AG09319 (cell line): ENCODE data around the gene UBE2J2.

Source experiments
- DNase-seq: peaks from one replicate; pipeline ENCODE4 v3.0.0-alpha.2; 2010; ENCODE audit warnings: low read depth; ENCODE audit errors: extremely low read depth
- TF ChIP-seq, protein P1 (sequence below): IDR thresholded peaks from 2 replicates; pipeline ENCODE4 v1.5.1; 2011; ENCODE audit warnings: low read depth, mild to moderate bottlenecking, inconsistent platforms, low read length, moderate library complexity

UBE2J2 gene

DNA sequence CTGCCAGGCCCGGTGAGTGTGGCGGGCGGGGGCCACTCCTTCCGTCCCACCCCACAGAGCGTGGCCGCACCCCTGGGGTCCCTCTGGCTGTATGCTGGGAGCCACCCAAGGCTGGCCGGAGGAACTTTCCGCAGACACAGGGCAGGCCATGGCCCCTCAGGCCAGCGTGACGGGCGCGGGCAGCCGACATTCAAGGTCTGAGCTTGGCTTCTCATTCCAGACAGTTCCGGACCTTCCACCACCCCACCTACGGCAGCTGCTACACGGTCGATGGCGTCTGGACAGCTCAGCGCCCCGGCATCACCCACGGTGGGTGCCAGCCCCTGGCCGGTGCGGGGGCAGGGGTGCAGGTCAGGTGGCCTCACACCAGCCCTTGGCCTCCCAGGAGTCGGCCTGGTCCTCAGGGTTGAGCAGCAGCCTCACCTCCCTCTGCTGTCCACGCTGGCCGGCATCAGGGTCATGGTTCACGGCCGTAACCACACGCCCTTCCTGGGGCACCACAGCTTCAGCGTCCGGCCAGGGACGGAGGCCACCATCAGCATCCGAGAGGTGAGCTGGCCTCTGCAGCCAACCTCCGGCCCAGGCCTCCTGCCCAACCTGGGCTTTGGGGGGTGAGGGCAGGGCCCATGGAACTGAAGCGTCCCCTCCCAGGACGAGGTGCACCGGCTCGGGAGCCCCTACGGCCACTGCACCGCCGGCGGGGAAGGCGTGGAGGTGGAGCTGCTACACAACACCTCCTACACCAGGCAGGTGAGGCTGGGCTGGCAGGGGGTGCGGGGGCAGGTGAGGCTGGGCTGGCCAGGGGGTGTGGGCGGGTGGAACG is 13.8 kb upstream of the UBE2J2 start:
- TF ChIP-seq, protein P1, sequence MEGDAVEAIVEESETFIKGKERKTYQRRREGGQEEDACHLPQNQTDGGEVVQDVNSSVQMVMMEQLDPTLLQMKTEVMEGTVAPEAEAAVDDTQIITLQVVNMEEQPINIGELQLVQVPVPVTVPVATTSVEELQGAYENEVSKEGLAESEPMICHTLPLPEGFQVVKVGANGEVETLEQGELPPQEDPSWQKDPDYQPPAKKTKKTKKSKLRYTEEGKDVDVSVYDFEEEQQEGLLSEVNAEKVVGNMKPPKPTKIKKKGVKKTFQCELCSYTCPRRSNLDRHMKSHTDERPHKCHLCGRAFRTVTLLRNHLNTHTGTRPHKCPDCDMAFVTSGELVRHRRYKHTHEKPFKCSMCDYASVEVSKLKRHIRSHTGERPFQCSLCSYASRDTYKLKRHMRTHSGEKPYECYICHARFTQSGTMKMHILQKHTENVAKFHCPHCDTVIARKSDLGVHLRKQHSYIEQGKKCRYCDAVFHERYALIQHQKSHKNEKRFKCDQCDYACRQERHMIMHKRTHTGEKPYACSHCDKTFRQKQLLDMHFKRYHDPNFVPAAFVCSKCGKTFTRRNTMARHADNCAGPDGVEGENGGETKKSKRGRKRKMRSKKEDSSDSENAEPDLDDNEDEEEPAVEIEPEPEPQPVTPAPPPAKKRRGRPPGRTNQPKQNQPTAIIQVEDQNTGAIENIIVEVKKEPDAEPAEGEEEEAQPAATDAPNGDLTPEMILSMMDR, result no peak
- no peak for DNase-seq

DNA sequence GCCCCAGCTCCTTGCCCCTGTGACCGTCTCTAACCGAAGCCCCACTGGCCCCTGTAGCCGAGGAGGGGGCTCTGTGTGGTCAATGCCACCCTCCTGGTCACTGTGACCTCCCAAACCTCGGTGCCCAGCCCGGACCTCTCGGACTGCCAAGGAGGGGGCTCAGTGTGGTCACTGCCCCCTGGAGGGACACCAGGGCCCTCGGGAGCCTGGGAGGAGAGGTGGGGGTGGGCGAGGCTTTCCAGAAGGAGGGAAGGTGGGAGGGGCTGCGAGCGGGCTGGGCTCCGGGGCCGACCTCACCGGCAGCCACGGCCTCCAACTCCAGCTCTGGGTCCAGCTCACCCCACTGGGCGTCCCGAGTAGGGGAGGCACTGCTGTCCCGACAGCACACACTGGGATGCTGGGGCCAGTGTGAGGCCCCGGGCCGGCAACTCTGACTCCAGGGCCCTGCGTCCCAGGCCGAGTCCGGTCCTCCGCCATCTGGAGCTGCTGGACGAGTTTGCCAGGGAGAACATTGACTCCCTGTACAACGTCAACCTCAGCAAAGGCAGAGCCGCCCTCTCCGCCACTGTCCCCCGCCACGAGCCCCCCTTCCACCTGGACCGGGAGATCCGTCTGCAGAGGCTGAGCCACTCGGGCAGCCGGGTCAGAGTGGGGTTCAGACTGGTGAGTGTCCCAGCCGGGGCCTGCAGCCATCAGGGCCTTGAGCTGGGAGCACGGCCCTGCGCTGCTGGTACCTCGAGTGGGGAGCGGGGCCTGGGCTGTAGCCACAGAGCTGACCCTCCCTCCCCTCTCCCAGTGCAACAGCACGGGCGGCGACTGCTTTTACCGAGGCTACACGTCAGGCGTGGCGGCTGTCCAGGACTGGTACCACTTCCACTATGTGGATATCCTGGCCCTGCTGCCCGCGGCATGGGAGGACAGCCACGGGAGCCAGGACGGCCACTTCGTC is 12.9 kb upstream of the UBE2J2 start:
- TF ChIP-seq, protein P1, result no peak

DNA sequence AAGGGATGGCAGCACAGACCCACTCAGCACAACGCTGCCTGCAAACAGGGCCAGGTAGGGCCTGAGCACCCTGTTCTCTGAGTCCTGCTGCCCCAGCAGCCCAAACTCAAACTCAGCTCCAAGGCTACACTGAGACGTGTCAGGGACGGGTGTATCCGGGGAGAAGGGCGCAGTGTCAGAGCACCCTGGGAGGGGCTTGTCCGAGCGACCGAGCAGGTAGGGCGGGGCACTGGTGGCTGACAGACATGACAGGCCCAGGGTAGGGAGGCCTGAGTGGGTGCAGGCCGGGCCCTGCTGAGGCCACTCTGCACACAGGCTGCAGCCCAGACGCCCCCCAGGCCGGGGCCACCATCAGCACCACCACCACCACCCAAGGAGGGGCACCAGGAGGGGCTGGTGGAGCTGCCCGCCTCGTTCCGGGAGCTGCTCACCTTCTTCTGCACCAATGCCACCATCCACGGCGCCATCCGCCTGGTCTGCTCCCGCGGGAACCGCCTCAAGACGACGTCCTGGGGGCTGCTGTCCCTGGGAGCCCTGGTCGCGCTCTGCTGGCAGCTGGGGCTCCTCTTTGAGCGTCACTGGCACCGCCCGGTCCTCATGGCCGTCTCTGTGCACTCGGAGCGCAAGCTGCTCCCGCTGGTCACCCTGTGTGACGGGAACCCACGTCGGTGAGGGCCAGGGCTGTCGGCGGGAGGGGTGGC is 12.1 kb upstream of the UBE2J2 start:
- no peak for DNase-seq
- TF ChIP-seq, protein P1, result no peak

More for the DNA sequence above, 12.9 kb upstream of the UBE2J2 start:
- no peak for DNase-seq

DNA sequence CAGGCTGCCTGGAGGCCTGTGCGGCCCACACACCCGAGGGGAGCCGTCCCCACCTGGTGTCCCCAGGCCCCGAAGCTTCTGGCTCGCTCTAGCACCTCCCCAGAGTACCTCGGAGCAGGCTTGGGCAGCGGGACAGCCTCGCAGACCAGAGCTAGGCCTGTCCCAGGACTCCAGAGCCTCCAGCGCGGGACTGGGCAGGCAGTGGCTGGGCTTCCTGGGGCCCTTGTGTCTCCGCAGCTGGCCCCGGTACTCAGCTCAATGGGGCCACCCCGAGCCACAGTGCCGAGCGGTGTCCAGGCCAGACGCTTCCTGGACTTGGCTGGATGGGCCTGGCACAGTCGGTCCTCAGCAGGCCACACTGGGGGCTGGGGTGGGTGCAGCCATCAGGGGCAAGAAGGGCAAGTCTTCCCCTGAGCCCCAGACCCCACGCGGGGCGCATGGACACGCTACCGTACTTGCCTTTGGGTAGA is 11.5 kb upstream of the UBE2J2 start:
- TF ChIP-seq, protein P1, result no peak

DNA sequence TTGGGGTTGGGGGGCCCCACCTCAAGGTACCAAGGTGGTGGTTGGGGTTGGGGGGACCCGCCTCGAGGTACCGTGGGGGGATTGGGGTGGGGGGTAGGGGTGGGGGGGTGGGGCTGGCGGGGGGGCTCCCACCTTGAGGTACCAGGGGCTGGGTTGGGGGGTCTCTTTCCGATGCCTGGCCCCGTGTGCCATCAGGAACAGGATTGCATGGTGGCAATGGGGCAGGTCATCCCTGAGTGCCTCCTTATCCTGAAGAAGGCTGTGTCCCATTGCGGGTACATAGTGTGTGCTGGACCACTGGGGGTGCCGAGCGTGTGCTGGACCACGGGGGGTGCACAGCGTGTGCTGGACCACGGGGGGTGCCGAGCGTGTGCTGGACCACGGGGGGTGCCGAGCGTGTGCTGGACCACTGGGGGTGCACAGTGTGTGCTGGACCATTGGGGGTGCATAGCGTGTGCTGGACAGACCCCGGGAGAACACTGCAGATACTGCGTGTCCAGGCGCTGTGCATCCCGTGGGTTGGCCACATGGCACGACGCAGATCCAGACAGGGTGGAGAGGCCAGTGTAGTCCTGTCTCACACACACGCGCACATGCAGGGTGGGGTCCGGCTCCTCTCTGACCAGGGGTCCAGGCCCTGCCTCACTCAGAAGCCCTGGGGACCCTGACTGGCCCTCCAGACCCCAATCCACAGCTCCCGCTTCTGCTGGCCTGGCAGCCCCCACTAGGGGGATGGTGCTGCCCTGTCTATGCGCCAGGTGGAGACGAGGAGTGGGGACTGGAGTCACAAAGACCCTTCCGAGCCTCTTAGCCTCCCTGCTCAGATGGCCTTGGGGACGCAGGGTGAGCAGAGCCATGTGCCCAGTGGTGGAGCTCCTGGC is 10.8 kb upstream of the UBE2J2 start:
- no peak for DNase-seq
- TF ChIP-seq, protein P1, result no peak

More for the DNA sequence above, 11.5 kb upstream of the UBE2J2 start:
- DNase-seq, result no peak

DNA sequence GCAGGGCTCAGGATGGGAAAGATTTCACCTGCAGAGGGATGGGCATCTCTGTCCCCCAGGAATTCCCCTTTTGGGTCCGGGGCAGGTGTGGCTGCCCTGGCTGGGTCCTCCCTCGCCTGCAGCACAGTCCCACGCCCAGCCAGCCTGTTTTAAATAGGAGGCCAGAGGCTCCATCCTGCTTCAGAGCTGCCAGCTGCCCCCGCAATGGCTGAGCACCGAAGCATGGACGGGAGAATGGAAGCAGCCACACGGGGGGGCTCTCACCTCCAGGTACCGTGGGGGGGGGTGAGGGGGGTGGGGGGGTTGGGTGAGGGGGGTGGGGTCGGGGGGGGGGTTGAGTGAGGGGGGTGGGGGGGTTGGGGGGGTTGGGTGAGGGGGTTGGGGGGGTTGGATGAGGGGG is 10.2 kb upstream of the UBE2J2 start:
- TF ChIP-seq, protein P1, result no peak
- DNase-seq, result no peak
